NB4 (cell line): ENCODE measurements around the gene ZFHX3.
A peak's percentile ranks its signal among the peaks of the same experiment; 100 is the strongest.

Experiments used
- DNase-seq: peaks from one replicate; pipeline ENCODE4 v3.0.0; 2010; ENCODE audit warnings: low read depth
- H3K4me3 ChIP-seq: one replicate; pipeline ENCODE4 v1.5.1; 2011; ENCODE audit warnings: mild to moderate bottlenecking, low read depth, low read length, moderate library complexity
- MYC ChIP-seq: IDR thresholded peaks from 2 replicates; pipeline ENCODE4 v1.6.1; 2011; ENCODE audit warnings: low read depth, low read length
- POLR2A ChIP-seq: IDR thresholded peaks from 2 replicates; pipeline ENCODE4 v1.6.1; 2011; ENCODE audit warnings: mild to moderate bottlenecking; ENCODE audit not compliant: insufficient read length; ENCODE audit errors: extremely low read depth
- TF ChIP-seq, protein P1 (sequence below): IDR thresholded peaks from 2 replicates; pipeline ENCODE4 v1.6.1; 2011; ENCODE audit warnings: low read depth, low read length
- TF ChIP-seq, protein P2 (sequence below): IDR thresholded peaks from one replicate; pipeline ENCODE4 v1.5.1; 2012; ENCODE audit warnings: low read depth, low read length

Gene ZFHX3

DNA sequence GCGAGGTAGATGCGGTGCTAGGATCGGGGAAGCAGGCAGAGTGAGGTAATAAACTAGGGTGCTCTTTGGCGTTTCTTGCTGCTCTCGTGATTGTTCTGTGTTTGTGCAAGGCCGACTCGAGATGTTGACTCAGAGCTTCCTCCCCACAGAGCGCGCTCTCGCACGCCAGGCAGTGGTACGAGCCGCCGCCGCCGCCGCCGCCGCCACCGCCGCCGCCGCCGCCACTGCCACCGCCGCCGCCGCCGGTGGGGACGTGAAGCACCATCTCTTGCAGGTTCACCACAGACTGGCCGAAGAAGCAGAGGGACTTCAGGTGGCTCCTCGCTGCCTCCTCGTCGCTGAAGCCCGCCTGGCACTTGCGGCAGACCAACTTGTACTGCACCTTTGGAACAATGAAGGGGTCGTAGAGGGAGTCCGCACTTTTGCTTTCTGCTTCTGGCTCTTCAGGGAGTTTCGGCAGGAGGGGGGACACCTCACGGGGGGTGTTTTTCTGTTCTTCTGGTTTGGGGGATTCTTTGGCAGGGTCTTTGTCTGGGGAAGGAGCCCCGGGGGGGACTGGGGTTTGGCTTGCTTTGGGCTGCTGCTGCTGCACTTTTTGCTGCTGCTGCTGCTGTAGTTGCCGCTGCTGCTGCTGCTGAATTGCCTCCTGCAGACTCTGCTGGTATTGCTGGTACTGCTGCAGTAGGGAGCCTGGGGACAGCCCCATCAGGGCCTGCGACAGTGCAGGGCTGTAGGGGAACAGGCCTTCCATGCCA is 260.2 kb downstream of the ZFHX3 start:
- TF ChIP-seq POLR2A (no peak), MYC (peak; percentile 23; the same call in 1 of the 2 replicates)
- TF ChIP-seq, protein P1, sequence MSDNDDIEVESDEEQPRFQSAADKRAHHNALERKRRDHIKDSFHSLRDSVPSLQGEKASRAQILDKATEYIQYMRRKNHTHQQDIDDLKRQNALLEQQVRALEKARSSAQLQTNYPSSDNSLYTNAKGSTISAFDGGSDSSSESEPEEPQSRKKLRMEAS, result peak; percentile 33; the same call in 1 of the 2 replicates
- TF ChIP-seq, protein P2, sequence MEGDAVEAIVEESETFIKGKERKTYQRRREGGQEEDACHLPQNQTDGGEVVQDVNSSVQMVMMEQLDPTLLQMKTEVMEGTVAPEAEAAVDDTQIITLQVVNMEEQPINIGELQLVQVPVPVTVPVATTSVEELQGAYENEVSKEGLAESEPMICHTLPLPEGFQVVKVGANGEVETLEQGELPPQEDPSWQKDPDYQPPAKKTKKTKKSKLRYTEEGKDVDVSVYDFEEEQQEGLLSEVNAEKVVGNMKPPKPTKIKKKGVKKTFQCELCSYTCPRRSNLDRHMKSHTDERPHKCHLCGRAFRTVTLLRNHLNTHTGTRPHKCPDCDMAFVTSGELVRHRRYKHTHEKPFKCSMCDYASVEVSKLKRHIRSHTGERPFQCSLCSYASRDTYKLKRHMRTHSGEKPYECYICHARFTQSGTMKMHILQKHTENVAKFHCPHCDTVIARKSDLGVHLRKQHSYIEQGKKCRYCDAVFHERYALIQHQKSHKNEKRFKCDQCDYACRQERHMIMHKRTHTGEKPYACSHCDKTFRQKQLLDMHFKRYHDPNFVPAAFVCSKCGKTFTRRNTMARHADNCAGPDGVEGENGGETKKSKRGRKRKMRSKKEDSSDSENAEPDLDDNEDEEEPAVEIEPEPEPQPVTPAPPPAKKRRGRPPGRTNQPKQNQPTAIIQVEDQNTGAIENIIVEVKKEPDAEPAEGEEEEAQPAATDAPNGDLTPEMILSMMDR, result no peak
- peak; percentile 96 for DNase-seq
- peak overlapping the region; percentile 78 for H3K4me3 ChIP-seq

DNA sequence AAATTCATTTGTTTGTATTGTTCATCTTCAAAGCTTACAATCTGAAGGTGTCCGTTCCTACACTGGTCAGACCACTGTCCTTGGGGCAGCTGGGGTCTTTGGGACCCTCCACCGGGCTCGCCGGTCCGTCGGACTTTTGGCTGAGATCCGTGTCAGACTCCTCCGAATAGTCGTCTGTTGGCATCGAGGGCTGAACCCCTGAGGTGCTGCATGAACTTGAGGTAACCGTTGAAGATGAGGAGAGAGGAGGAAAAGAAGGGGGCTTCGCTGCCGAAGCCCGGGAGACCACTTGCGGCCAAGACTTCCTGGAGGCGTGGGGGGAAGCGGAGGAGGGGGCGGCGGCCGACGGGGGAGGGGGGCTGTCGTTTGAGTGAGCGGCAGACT is 260.8 kb downstream of the ZFHX3 start:
- no peak for DNase-seq
- TF ChIP-seq, protein P1, result no peak
- TF ChIP-seq, protein P2, result no peak
- TF ChIP-seq POLR2A (no peak), MYC (no peak)
- H3K4me3 ChIP-seq, result peak overlapping the region; percentile 78

DNA sequence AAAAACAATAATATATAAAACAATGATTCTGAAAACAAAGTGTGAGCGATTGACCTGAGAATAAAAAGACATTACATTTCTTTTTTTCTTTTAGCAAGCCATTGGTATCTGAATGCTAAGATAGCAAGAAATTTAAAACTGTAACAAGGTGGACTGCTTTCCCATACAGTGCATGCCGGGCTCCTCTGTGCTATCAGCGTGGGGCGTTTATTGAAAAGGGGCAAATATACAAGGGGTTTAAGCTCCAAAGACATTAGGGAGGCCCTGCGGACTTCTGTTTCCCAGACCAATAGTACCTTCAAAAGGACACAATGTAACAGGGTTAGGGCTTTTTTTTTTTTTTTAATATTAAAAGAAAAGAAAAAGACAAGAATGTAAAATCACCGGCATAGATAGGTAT is 261.3 kb downstream of the ZFHX3 start:
- DNase-seq, result peak; percentile 57
- TF ChIP-seq, protein P2, result no peak
- TF ChIP-seq MYC (no peak), POLR2A (no peak)
- TF ChIP-seq, protein P1, result no peak

DNA sequence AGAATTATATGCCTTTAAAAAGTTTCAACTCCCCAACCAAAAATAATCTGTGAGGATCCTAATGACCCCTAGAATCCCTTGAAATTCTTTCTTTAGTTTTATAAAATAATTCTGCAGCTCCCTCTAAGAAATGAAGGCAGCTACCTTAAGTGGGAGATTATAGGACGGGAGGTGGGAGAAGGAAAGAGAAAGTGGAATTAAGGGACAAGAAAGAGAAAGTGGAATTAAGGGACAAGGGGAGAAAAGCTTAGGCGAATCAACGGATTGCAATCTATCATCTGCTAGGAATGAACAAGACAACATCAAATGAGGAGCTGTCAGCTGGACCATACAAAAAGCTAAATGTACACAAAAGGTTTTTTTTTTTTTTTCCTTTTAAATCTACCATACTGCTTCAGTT is 262.0 kb downstream of the ZFHX3 start:
- H3K4me3 ChIP-seq, result peak overlapping the region; percentile 78
- DNase-seq, result peak; percentile 41
- TF ChIP-seq, protein P2, result no peak
- TF ChIP-seq, protein P1, result no peak
- no peak for TF ChIP-seq MYC

More for the DNA sequence above, 261.3 kb downstream of the ZFHX3 start:
- peak overlapping the region; percentile 78 for H3K4me3 ChIP-seq

DNA sequence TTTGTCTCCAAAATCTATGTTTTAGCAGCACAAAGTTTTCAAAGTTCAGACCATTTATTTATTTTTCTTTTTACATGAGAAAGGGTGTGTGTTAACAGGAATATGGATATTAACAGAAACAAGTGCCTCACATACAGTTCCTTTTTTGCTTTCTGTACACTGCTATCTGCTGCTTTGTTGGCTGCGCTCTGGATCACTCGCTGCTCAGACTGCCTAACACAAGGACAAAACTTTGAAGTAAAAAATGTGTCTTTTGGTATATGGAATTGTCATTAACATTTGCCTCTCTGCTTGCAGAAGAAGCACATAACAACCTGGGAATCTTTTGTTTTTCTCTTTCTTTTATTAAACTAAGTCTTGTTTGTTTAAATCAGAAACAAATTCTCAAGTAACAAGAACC is 262.8 kb downstream of the ZFHX3 start:
- no peak for TF ChIP-seq POLR2A
- no peak for TF ChIP-seq MYC
- TF ChIP-seq, protein P1, result no peak
- TF ChIP-seq, protein P2, result no peak
- DNase-seq, result peak; percentile 66

More for the DNA sequence above, 262.8 kb downstream of the ZFHX3 start:
- peak overlapping the region; percentile 78 for H3K4me3 ChIP-seq
